ENCODE measurements around the gene SEZ6. TPM values are rescaled to one million over a fixed set of nuclear protein-coding genes. Genes with fewer than 3 reads are reported as not detected.

Gene SEZ6
- total and polyA plus RNA-seq, 5 donors = not detected

- Histone ChIP-seq H3K9me3 (ENCODE audit: control insufficient read depth, low read length) (no peaks in the 10 kb centered on the region), H3K4me3 (ENCODE audit: low read length) (no peak overlapping the region), H3K27ac (ENCODE audit: low read length) (no peak overlapping the region), H3K4me1 (ENCODE audit: control insufficient read depth, insufficient read depth, low read length) (peaks cover under 1% of the 10 kb centered on the region), H3K27me3 (ENCODE audit: control insufficient read depth, insufficient read depth) (no peaks in the 10 kb centered on the region)
- DNase-seq (no peak), ATAC-seq (no peak)
- intact Hi-C loops (cut with DNase I) = no loop called here
- WGBS = 86% methylated on average over 5 of the region's 5 CpGs
These were observed 4.9 kb downstream of the SEZ6 start for GRCh38 chr17:29000973-29001372.

GRCh38 chr17:28999206-28999605 lies 6.6 kb downstream of the SEZ6 start:
- ATAC-seq (no peak), DNase-seq (no peak)
- Histone ChIP-seq H3K27ac (ENCODE audit: low read length) (no peak overlapping the region), H3K4me1 (ENCODE audit: control insufficient read depth, insufficient read depth, low read length) (no peaks in the 10 kb centered on the region), H3K27me3 (ENCODE audit: control insufficient read depth, insufficient read depth) (no peaks in the 10 kb centered on the region), H3K4me3 (ENCODE audit: low read length) (no peak overlapping the region), H3K9me3 (ENCODE audit: control insufficient read depth, low read length) (no peaks in the 10 kb centered on the region)
- intact Hi-C loops (cut with DNase I) = no loop called here
- WGBS = 58% methylated on average over 5 of the region's 5 CpGs

- no peak overlapping the region for H3K27ac ChIP-seq (ENCODE audit: low read length)
- no peak for ATAC-seq
- no peaks in the 10 kb centered on the region for H3K9me3 ChIP-seq (ENCODE audit: control insufficient read depth, low read length)
- no peaks in the 10 kb centered on the region for H3K4me1 ChIP-seq (ENCODE audit: control insufficient read depth, insufficient read depth, low read length)
- no peak overlapping the region for H3K4me3 ChIP-seq (ENCODE audit: low read length)
- intact Hi-C loops (cut with DNase I) = no loop called here
- peak in 1 of 3 donors; percentile 30 for DNase-seq
- no peaks in the 10 kb centered on the region for H3K27me3 ChIP-seq (ENCODE audit: control insufficient read depth, insufficient read depth)
- 97% methylated on average over 1 of the region's 1 CpG for WGBS
These were observed 8.0 kb downstream of the SEZ6 start for GRCh38 chr17:28997806-28998205.

GRCh38 chr17:28996554-28997096 lies 9.2 kb downstream of the SEZ6 start:
- Histone ChIP-seq H3K27ac (ENCODE audit: low read length) (no peak overlapping the region), H3K27me3 (ENCODE audit: control insufficient read depth, insufficient read depth) (no peaks in the 10 kb centered on the region), H3K4me3 (ENCODE audit: low read length) (no peak overlapping the region), H3K9me3 (ENCODE audit: control insufficient read depth, low read length) (no peaks in the 10 kb centered on the region), H3K4me1 (ENCODE audit: control insufficient read depth, insufficient read depth, low read length) (no peaks in the 10 kb centered on the region)
- intact Hi-C loops (cut with DNase I) = no loop called here
- no peak for ATAC-seq
- 61% methylated on average over 5 of the region's 5 CpGs for WGBS
- DNase-seq = no peak

GRCh38 chr17:28993645-28994426 lies 12.0 kb downstream of the SEZ6 start:
- no peak for ATAC-seq

GRCh38 chr17:28992625-28993600 lies 12.9 kb downstream of the SEZ6 start:
- no peaks in the 10 kb centered on the region for H3K9me3 ChIP-seq (ENCODE audit: control insufficient read depth, low read length)
- no peak overlapping the region for H3K27ac ChIP-seq (ENCODE audit: low read length)
- no peak overlapping the region for H3K4me3 ChIP-seq (ENCODE audit: low read length)
- no peak for ATAC-seq
- intact Hi-C loops (cut with DNase I) = no loop called here
- WGBS = 73% methylated on average over 11 of the region's 11 CpGs
- H3K4me1 ChIP-seq (ENCODE audit: control insufficient read depth, insufficient read depth, low read length) = no peaks in the 10 kb centered on the region
- no peak for DNase-seq
- H3K27me3 ChIP-seq (ENCODE audit: control insufficient read depth, insufficient read depth) = no peaks in the 10 kb centered on the region

More at GRCh38 chr17:28993645-28994426, 12.0 kb downstream of the SEZ6 start:
- Histone ChIP-seq H3K9me3 (ENCODE audit: control insufficient read depth, low read length) (no peaks in the 10 kb centered on the region), H3K27me3 (ENCODE audit: control insufficient read depth, insufficient read depth) (no peaks in the 10 kb centered on the region), H3K4me1 (ENCODE audit: control insufficient read depth, insufficient read depth, low read length) (no peaks in the 10 kb centered on the region), H3K4me3 (ENCODE audit: low read length) (no peak overlapping the region), H3K27ac (ENCODE audit: low read length) (no peak overlapping the region)
- intact Hi-C loops (cut with DNase I) = no loop called here
- DNase-seq = no peak
- whole genome bisulfite sequencing = 91% methylated on average over 13 of the region's 13 CpGs

- Histone ChIP-seq H3K9me3 (ENCODE audit: control insufficient read depth, low read length) (no peaks in the 10 kb centered on the region), H3K27me3 (ENCODE audit: control insufficient read depth, insufficient read depth) (no peaks in the 10 kb centered on the region), H3K4me1 (ENCODE audit: control insufficient read depth, insufficient read depth, low read length) (no peaks in the 10 kb centered on the region), H3K27ac (ENCODE audit: low read length) (no peak overlapping the region), H3K4me3 (ENCODE audit: low read length) (no peak overlapping the region)
- intact Hi-C loops (cut with DNase I) = no loop called here
- 75% methylated on average over 7 of the region's 7 CpGs for WGBS
- ATAC-seq (no peak), DNase-seq (no peak)
These were observed 13.6 kb downstream of the SEZ6 start for GRCh38 chr17:28992185-28992584.

- ATAC-seq (no peak), DNase-seq (no peak)
These were observed 14.1 kb downstream of the SEZ6 start for GRCh38 chr17:28991779-28992178.

GRCh38 chr17:28989028-28989427 lies 16.8 kb downstream of the SEZ6 start:
- intact Hi-C loops (cut with DNase I) = no loop called here
- no peaks in the 10 kb centered on the region for H3K27me3 ChIP-seq (ENCODE audit: control insufficient read depth, insufficient read depth)
- H3K4me1 ChIP-seq (ENCODE audit: control insufficient read depth, insufficient read depth, low read length) = no peaks in the 10 kb centered on the region
- H3K4me3 ChIP-seq (ENCODE audit: low read length) = no peak overlapping the region
- ATAC-seq (no peak), DNase-seq (no peak)
- no peaks in the 10 kb centered on the region for H3K9me3 ChIP-seq (ENCODE audit: control insufficient read depth, low read length)
- H3K27ac ChIP-seq (ENCODE audit: low read length) = no peak overlapping the region

More at GRCh38 chr17:28991779-28992178, 14.1 kb downstream of the SEZ6 start:
- Histone ChIP-seq H3K4me1 (ENCODE audit: control insufficient read depth, insufficient read depth, low read length) (no peaks in the 10 kb centered on the region), H3K4me3 (ENCODE audit: low read length) (no peak overlapping the region), H3K27me3 (ENCODE audit: control insufficient read depth, insufficient read depth) (no peaks in the 10 kb centered on the region), H3K27ac (ENCODE audit: low read length) (no peak overlapping the region), H3K9me3 (ENCODE audit: control insufficient read depth, low read length) (no peaks in the 10 kb centered on the region)
- 73% methylated on average over 8 of the region's 8 CpGs for WGBS
- intact Hi-C loops (cut with DNase I) = no loop called here

GRCh38 chr17:28988475-28988874 lies 17.4 kb downstream of the SEZ6 start:
- Histone ChIP-seq H3K27ac (ENCODE audit: low read length) (no peak overlapping the region), H3K9me3 (ENCODE audit: control insufficient read depth, low read length) (no peaks in the 10 kb centered on the region), H3K4me1 (ENCODE audit: control insufficient read depth, insufficient read depth, low read length) (no peaks in the 10 kb centered on the region), H3K4me3 (ENCODE audit: low read length) (no peak overlapping the region), H3K27me3 (ENCODE audit: control insufficient read depth, insufficient read depth) (no peaks in the 10 kb centered on the region)
- intact Hi-C loops (cut with DNase I) = no loop called here
- DNase-seq = no peak
- no peak for ATAC-seq
- WGBS = 94% methylated on average over 1 of the region's 1 CpG
